ENCODE results near the gene TGFB2. TPM values are rescaled to one million over a fixed set of nuclear protein-coding genes. Genes with fewer than 3 reads are reported as not detected.
A peak's percentile ranks its signal among the peaks of the same experiment; 100 is the strongest.

TGFB2 gene
- total RNA-seq, 2 donors from 2014 or later, result 2.7 to 4.0 TPM

DNA sequence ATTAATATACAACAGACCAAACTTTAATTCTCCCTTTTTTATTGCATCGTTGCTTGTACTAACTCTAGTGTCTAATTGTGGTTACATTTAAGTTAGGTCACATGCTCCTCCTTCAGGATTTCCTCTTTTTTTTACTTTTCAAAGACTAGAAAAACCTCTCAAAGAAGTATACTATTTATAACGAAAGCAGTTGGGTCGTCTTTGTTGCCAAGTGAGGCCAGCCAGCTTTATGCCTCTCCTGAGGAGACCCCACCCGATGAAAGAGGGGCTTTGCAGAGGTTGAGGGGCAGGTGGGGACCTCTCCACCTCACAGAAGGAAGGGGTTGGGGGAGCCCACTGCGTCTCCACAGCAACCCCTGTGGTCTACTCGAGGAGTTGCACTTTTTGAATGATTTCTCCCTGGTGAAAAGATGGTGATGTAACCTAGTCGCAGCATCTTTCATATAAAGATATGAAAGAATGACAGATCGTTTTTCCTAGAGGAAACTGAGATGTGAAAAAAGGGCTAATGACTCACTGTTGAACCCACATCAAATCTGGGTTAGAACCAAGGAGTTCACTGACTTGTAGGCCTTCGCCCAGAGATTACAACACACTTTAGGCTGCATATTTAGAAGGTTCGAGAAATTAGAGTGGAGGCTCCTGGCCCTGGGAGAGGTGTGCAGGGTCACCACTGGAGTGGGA, 6.4 kb downstream of the TGFB2 start:
- intact Hi-C loops (cut with DNase I), result no loop called here
- DNase-seq (peak; percentile 37), ATAC-seq (peak; percentile 57 to 63)

DNA sequence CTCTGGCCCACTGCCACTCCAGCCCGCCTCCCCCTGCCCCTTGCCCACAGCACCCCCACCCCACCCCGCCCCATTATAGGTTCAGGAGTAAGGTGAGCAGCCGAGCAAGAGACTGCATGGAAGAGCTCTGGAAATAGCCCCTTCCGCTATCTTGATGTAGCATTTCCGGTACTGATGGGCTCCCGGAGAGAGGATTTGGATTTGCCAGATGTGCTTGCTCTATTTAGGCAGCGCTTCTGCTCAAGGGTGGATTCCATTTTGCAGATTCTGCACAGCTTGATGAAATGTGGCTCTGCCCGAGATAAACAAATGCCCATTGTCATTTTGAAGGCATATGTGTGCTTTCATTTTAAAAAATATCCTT, 6.9 kb downstream of the TGFB2 start:
- intact Hi-C loops (cut with DNase I), result no loop called here
- no peak for ATAC-seq
- no peak for DNase-seq

DNA sequence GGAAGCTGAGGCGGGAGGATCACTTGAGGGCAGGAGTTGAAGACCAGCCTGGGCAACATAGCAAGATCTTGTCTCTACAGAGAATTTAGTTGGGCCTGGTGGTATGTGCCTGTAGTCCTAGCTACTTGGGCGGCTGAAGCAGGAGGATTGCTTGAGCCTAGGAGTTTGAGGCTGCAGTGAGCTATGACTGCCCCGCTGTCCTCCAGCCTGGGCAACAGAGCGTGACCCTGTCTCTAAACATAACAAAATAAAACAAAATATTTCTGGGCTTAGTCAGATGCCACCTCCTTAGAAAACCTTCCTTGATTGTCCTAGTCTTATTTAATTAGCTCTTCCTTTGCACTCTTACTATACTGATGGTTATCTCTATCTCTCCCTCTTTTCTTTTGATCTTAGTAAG, 8.5 kb downstream of the TGFB2 start:
- intact Hi-C loops (cut with DNase I), result no loop called here
- no peak for ATAC-seq
- no peak for DNase-seq

DNA sequence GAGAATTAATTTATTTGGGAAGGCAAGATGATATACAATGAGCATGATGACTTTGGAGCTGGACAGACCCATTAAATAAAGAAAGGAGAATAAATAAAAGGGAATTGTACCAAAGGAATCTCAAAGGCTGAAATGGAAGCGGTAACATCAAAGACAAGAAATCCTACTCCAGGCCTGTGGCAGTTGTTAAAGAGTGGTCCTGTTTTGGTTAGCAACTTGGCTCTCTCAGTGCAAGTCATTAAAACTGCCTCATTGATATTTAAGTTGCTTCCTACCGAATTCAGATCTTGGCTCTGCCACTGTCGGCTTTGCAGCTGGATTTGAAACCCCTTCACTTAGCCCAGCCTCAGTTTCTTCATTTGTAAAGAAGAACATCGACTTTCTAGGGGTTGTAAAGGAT, 10.1 kb downstream of the TGFB2 start:
- DNase-seq, result no peak
- ATAC-seq, result no peak
- intact Hi-C loops (cut with DNase I), result no loop called here

DNA sequence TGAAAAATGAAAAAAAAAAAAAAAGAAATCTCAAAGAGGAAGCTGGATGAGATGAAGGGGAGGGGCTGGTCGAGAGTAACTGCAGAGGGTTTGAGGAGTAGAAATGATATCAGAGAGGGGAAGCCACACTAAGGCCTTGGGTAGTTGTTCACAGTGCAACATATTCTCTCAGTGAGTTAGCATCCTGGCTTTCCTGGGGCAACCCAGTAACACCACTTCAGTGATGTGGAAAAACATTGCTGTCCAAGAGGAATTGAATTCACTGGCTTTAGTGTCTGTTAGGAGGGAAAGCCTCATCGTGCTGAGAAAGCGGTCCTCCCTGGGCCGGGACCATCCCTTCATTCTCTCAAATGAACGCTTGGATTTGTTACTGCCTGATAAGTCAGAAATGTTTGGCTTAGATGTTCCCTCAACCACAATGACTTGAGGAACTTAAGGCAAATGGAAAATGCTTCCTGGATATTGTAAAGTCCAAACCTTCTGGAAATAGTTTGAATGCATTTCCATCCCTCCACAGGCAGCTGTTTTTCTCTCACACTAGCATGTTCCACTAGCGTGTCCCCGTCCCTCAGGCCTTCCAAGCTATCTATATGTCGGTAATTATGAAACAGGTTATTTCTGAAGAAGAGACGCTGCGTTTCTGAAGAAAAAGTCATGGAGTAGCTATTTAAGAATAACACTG, 12.2 kb downstream of the TGFB2 start:
- DNase-seq (no peak), ATAC-seq (peak; percentile 23 to 62)
- intact Hi-C loops (cut with DNase I), result no loop called here

DNA sequence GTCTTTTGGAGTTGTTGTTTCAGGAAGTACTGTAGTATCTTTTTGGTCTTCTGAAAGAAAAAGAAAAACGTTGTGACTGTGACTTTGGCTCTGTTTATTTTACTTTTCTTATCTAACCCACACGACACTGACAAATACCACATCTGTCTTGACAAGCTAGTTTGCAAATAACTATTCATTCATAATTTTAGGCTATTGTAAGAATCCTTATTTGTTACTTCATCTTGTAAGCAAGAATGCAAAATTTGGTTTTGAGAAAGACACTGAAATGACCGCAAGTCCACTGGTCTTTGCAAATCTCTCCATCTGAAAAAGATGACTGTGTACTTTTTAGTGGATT, 12.7 kb downstream of the TGFB2 start:
- DNase-seq, result no peak
- ATAC-seq, result no peak
- intact Hi-C loops (cut with DNase I), result no loop called here

DNA sequence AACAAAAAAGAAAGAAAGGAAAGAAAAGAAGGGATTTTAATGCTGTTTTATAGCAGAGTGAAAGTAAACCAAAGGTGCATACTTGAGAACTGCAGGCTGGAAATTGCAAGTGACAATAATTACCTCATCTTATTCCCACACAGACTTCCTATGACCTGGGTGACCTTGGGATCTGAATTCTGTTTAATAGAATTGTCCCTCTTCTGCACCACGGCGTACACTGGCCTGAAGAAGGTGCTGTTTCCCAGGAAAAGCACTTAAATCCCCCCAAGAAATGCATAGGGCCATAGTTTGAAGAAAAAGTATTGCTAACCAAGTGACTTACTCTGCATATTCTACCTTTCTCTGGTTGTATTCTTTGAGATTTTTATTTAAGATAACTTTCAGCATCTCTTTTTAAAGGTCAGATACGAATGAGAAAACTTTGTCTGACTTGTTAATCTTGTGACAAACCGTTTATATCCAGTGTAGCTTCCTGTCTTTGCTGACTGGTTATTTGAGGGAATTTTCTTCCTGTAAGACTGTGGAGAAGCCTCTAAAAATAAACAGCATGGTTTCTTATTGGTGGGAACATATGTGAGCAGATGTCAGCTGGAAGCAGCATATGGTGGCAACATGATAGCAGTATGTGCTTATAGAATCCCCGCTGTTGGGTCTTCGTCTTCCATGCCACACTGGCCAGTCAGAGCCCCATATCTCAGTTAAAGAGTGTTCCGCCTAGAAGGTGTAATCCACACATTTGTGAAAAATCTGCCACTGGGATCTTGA, 16.3 kb downstream of the TGFB2 start:
- DNase-seq, result no peak
- ATAC-seq, result peak in 1 of 2 donors; percentile 19
- intact Hi-C loops (cut with DNase I), result loop anchor here in 1 of 2 donors (10.0 kb wide), 1 partner anchor 153 kb away; no protein-coding TSS in a partner anchor

DNA sequence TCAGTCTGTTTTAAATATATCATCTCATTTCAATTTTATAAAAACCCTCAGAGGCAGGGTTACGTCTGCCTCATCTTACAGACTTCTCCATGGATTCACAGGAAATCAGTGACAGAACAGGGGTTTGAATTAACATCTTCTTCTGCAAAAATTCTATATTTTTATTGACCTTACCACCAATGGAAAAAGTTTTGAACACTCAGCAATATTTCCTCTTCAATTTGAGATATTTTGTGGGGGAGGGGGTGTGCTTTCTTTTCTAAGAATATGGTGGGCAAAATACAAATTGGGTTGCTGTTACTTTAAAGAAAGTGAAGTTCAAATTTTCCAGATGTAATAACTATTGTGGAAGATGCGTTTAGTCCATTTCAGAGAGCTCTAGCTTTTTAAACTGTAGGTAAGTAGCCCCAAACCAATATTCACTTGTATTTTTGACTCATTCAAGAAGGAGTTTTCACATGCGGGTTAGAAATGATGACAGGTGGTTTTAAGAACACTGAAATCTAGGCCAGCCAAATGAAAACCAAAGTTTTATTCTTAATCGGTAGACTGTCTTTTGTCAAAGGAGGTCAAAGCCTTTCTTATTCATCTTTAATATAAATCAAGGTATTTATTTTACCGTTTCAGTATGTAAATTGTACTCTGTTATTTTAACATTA, 17.4 kb downstream of the TGFB2 start:
- DNase-seq (no peak), ATAC-seq (no peak)

DNA sequence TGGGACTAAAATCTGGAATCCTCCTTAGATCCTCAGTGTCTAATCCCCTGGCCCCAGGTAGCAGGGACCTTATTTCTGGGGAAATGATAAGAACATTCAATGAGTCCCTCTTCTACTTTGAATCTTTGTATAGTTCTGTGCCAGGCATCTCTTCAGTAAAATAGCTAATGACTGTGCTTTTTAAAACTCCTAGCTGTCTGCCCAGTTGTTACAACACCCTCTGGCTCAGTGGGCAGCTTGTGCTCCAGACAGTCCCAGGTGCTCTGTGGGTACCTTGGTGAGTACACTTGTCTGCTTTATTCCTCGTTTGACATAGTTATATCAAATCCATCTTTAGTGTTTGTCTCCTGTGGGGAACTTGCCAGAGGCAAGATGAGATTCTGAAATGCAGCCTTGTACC, 18.0 kb downstream of the TGFB2 start:
- no peak for DNase-seq
- ATAC-seq, result no peak
- intact Hi-C loops (cut with DNase I), result loop anchor here in 1 of 2 donors (10.0 kb wide), 1 partner anchor 152 kb away; no protein-coding TSS in a partner anchor

More for the DNA sequence above, 17.4 kb downstream of the TGFB2 start:
- intact Hi-C loops (cut with DNase I), result loop anchor here in 1 of 2 donors (10.0 kb wide), 1 partner anchor 152 kb away; no protein-coding TSS in a partner anchor

DNA sequence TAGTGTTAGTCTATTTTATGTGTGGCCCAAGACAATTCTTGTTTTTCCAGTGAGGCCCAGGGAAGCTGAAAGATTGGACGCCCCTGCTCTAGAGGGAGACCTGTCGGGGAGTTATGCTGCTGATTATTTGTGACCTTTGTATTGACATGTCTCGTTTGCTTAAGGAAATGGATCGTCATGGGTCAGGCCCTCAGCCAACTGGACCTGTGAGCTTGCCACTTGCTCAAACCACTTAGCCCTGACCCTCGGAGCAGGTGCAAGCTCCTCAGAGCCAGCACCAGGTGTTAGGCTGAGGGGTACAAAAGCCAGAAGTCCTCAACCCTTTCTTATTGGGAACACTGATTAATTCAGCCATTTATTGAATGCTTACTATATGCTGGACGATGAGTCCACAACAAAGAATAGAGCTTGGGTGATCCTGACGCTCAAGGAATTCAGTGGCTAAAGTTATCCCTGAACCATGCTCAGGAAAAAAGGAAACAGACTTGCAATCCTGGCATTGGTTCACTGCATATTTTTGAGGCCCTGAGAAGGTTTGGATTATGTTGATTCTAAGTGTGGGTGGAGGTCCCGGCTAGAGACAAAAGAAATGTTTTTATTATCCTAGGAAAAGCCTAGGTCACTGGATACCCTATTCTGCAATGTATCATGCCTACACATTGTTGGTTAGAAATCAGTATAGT, 19.0 kb downstream of the TGFB2 start:
- ATAC-seq (no peak), DNase-seq (no peak)
- intact Hi-C loops (cut with DNase I), result loop anchor here in 1 of 2 donors (10.0 kb wide), 1 partner anchor 151 kb away; no protein-coding TSS in a partner anchor

DNA sequence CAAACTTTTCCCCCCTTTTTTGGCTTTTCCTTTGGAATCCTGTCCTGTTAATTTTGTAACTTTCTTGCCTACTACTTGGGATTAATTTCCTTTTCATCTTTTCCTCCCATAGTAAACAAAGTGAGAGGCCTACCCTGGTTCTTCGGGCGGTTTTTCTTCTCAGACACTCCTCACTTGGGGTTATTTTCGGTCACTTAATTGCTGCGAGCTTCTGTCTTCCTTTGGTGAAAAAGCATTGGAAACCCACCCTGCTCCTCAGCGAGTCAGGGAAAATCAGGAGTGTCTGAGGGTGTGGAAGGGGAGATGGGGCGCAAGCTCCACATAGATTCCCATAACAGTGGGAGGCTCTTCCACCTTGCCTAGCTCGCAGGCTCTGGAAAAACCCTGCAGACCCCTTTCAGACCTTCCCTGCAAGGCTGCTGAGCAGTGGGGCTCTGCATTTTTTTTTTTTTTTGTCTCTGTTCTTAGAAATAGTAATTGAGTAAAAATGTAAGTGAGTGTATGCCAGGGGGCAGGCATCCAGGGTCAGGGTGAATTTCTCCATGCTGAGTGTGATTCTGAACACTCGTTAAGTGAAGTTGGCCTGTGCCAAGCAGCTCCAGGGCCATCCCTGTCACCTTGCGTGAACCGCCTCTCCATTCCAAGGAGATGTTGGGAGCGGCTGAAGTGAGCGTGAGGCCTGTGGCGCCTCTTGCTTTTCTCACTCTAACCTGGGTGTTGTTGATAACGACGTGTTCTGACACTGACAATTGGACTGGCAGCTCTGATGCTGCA, 20.3 kb downstream of the TGFB2 start:
- peak; percentile 39 for DNase-seq
- intact Hi-C loops (cut with DNase I), result loop anchor here in 1 of 2 donors (10.0 kb wide), 1 partner anchor 149 kb away; no protein-coding TSS in a partner anchor

DNA sequence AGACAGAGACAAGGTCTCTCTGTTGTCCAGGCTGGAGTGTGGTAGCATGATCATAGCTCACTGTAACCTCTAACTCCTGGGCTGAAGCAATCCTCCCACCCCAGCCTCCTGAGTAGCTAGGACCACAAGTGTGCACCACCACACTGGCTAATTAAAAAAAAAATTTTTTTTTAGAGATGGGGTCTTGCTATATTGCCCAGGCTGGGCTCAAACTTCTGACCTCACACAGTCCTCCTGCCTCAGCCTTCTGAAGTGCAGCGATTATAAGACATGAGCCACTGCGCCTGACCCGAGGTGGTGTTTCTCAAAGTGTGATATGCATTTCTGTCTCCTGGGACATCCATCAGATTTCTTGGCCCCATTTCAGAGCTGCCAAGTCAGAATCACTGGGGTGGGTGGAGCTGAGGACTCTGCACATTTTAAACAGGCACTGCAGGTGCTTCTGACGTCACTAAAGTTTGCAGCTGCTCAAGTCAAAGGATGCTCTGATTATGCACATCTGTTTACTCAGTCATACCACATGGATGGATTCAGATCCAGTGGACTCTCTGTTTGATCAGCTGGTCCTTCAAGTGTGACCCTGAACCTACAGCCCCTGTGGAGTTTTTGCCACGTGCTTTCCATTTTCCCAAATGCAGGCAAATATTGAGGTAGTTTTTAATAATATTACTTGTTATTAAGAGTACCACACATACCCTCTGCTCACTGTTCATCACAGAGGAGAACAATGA, 21.4 kb downstream of the TGFB2 start:
- intact Hi-C loops (cut with DNase I), result loop anchor here in 1 of 2 donors (10.0 kb wide), 1 partner anchor 148 kb away; no protein-coding TSS in a partner anchor
- ATAC-seq (no peak), DNase-seq (no peak)

More for the DNA sequence above, 20.3 kb downstream of the TGFB2 start:
- peak; percentile 79 to 81 for ATAC-seq

DNA sequence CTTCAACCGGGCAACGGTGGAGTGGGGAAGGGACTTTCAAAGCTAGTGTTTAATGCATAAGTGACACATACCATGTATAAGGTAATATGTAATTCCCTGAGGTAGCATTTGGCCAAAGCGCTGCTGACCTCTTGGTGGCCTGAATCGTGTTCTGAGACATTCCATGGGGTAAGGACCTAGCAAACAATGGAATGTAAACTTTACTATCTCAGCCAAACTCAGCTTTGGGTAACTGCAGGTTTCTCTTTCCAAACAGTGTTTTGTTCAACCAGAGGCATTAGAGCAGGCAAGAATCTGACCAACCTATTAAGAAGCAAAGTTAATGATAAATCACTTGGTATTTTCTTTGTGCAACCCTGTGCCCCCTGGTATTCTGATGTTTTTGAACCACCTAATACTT, 22.0 kb downstream of the TGFB2 start:
- intact Hi-C loops (cut with DNase I), result loop anchor here in 1 of 2 donors (10.0 kb wide), 1 partner anchor 148 kb away; no protein-coding TSS in a partner anchor
- DNase-seq (no peak), ATAC-seq (no peak)

DNA sequence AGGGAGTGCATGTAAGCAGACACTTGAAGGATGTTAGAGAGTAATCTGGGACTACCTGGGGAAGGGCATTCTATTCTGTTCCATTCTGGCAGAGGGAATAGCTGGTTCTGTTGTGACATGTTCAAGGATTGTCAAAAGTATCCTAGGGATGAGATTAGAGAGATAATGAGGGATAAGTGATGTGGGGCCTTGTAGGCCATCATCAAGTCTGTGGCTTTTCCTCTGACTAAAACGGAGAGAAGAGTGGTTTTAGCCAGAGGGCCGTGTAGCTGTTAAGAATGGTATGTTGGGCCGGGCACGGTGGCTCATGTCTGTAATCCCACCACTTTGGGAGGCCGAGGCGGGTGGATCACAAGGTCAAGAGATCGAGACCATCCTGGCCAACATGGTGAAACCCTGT, 23.6 kb downstream of the TGFB2 start:
- intact Hi-C loops (cut with DNase I), result loop anchor here in 1 of 2 donors (10.0 kb wide), 1 partner anchor 146 kb away; no protein-coding TSS in a partner anchor
- ATAC-seq (no peak), DNase-seq (no peak)

DNA sequence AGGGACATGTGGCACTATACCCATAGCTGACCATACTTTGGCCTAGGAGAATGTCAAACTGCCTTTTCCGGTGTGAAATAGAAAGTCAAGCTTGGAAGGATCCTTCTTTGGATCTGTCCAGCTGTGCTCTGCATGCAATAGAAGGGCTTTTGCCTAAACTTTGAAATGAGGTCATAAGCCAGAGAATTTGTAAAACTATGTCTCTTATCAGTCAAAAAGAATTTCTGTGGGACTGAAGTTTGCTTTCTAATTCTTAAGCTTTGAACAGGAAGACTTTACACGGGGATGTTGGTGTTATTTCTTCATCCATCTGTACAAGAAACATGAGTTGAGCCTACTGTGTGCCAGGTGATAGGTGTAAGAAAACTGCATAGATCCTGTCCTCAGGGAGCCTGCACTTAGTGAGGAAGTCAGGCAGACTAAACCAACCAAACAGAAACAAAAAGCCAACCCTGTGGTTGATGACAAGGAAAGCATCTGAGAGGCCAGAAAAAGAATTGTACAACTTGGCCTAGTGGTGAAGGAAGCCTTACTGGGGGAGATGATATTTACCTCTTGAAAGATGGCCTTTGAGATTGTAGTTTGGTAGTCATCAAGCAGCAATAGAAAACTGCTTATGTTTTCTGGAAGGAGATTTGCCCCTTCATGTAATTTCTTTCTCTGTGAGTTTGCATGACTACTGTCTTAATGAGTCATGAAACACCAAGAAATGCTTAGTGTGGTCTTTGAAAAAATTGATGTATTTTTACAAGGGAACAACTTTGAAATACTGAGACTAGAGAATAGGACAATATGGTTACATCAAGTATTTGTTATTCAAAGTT, 24.8 kb downstream of the TGFB2 start:
- ATAC-seq, result peak; percentile 41 to 46
- DNase-seq, result no peak

DNA sequence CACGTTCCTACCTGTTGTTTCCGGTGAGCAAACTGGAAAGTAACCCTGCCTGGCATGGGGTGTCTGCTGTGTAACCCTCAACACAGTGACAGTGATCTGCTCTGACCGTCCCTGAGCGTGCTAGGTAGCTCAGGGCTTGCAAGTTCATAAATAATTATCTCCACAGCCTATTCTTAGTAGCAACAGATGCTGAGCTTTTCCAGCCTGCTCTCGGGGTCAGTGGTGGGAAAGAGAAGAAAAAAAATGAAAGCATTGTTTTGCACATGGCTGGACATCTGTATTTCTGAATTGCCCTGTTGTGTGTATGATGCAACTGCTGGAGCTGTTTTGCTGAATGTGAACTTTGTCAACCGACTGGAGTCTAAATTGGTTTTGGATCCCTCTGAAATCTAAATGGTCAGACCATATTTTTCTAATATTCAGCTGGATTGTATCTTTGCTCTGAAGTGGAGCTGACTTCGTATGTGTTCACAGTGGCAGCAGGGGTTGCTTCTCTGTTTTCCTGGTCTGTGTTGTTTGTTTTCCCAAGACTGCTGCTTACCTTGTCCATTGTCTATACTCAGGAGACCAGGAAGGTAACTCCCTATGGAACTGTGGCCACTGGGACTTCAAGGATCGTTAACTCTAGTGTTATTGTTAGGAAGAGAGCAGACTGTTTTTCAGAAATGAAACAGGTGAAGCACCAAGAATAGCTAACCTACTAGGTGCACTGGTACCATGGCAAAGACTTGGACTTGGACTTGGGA, 27.0 kb downstream of the TGFB2 start:
- peak; percentile 57 to 59 for ATAC-seq
- no peak for DNase-seq
- intact Hi-C loops (cut with DNase I), result no loop called here

More for the DNA sequence above, 24.8 kb downstream of the TGFB2 start:
- intact Hi-C loops (cut with DNase I), result loop anchor here in 1 of 2 donors (10.0 kb wide), 1 partner anchor 145 kb away; no protein-coding TSS in a partner anchor

Data from left cardiac atrium (tissue), 4 donors.